ENCODE results near the gene CYP8B1.

DNA sequence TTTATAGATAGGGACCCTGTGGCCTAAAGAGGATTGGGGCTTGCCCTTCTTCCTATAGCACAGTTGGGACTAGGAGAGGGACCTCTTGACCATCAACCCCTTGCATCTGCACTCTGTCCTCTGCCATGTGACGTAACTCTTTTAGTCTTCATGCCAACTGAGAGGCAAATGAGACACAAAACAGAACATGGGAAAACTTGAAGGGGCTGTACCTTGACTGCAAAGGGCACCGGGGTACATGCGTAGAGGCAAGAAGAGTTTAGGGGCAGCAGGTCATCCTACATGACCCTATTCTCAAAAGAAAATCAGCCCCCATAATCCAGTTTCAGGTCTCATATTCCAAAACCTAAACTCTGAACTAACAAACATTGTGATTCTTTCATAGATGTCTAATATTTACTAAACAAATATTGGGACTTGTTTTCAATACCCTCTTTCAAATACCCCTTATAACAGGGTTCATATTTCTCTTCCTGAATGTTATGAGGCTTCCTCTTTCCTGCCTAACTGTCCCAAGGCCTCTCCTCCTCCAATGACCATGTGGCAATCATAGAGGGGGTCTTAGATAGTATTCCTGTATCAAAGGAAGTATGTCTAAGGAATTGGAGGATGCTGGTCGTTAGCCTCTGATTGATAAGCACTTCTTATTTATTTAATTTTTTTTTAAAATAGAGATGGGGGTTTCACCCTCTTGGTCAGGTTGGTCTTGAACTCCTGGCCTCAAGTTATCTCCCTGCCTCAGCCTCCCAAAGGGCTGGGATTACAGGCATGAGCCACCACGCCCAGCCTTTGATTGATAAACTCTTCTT lies 45.8 kb downstream of the CYP8B1 start:
- no peak for TF ChIP-seq CREB1 (CRISPR knock-in tag; IDR thresholded peaks at IDR 0.05; ENCODE audit: low read depth)
- TF ChIP-seq EZH2 (IDR thresholded peaks at IDR 0.05; ENCODE audit: low read depth, unreplicated experiment), result no peak
- TF ChIP-seq, protein P1, sequence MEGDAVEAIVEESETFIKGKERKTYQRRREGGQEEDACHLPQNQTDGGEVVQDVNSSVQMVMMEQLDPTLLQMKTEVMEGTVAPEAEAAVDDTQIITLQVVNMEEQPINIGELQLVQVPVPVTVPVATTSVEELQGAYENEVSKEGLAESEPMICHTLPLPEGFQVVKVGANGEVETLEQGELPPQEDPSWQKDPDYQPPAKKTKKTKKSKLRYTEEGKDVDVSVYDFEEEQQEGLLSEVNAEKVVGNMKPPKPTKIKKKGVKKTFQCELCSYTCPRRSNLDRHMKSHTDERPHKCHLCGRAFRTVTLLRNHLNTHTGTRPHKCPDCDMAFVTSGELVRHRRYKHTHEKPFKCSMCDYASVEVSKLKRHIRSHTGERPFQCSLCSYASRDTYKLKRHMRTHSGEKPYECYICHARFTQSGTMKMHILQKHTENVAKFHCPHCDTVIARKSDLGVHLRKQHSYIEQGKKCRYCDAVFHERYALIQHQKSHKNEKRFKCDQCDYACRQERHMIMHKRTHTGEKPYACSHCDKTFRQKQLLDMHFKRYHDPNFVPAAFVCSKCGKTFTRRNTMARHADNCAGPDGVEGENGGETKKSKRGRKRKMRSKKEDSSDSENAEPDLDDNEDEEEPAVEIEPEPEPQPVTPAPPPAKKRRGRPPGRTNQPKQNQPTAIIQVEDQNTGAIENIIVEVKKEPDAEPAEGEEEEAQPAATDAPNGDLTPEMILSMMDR (conservative IDR thresholded peaks at IDR 0.05; ENCODE audit: low read depth in 2 of 2), result no peak
- no peak for TF ChIP-seq POLR2AphosphoS5 (IDR thresholded peaks at IDR 0.05; ENCODE audit: low read depth)
- TF ChIP-seq JUNB (IDR thresholded peaks at IDR 0.05; ENCODE audit: unreplicated experiment), result no peak
- TF ChIP-seq EZH2phosphoT487 (IDR thresholded peaks at IDR 0.05; ENCODE audit: unreplicated experiment), result no peak
- TF ChIP-seq, protein P2, sequence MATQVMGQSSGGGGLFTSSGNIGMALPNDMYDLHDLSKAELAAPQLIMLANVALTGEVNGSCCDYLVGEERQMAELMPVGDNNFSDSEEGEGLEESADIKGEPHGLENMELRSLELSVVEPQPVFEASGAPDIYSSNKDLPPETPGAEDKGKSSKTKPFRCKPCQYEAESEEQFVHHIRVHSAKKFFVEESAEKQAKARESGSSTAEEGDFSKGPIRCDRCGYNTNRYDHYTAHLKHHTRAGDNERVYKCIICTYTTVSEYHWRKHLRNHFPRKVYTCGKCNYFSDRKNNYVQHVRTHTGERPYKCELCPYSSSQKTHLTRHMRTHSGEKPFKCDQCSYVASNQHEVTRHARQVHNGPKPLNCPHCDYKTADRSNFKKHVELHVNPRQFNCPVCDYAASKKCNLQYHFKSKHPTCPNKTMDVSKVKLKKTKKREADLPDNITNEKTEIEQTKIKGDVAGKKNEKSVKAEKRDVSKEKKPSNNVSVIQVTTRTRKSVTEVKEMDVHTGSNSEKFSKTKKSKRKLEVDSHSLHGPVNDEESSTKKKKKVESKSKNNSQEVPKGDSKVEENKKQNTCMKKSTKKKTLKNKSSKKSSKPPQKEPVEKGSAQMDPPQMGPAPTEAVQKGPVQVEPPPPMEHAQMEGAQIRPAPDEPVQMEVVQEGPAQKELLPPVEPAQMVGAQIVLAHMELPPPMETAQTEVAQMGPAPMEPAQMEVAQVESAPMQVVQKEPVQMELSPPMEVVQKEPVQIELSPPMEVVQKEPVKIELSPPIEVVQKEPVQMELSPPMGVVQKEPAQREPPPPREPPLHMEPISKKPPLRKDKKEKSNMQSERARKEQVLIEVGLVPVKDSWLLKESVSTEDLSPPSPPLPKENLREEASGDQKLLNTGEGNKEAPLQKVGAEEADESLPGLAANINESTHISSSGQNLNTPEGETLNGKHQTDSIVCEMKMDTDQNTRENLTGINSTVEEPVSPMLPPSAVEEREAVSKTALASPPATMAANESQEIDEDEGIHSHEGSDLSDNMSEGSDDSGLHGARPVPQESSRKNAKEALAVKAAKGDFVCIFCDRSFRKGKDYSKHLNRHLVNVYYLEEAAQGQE (IDR thresholded peaks at IDR 0.05; ENCODE audit: unreplicated experiment), result no peak
- TF ChIP-seq, protein P3, sequence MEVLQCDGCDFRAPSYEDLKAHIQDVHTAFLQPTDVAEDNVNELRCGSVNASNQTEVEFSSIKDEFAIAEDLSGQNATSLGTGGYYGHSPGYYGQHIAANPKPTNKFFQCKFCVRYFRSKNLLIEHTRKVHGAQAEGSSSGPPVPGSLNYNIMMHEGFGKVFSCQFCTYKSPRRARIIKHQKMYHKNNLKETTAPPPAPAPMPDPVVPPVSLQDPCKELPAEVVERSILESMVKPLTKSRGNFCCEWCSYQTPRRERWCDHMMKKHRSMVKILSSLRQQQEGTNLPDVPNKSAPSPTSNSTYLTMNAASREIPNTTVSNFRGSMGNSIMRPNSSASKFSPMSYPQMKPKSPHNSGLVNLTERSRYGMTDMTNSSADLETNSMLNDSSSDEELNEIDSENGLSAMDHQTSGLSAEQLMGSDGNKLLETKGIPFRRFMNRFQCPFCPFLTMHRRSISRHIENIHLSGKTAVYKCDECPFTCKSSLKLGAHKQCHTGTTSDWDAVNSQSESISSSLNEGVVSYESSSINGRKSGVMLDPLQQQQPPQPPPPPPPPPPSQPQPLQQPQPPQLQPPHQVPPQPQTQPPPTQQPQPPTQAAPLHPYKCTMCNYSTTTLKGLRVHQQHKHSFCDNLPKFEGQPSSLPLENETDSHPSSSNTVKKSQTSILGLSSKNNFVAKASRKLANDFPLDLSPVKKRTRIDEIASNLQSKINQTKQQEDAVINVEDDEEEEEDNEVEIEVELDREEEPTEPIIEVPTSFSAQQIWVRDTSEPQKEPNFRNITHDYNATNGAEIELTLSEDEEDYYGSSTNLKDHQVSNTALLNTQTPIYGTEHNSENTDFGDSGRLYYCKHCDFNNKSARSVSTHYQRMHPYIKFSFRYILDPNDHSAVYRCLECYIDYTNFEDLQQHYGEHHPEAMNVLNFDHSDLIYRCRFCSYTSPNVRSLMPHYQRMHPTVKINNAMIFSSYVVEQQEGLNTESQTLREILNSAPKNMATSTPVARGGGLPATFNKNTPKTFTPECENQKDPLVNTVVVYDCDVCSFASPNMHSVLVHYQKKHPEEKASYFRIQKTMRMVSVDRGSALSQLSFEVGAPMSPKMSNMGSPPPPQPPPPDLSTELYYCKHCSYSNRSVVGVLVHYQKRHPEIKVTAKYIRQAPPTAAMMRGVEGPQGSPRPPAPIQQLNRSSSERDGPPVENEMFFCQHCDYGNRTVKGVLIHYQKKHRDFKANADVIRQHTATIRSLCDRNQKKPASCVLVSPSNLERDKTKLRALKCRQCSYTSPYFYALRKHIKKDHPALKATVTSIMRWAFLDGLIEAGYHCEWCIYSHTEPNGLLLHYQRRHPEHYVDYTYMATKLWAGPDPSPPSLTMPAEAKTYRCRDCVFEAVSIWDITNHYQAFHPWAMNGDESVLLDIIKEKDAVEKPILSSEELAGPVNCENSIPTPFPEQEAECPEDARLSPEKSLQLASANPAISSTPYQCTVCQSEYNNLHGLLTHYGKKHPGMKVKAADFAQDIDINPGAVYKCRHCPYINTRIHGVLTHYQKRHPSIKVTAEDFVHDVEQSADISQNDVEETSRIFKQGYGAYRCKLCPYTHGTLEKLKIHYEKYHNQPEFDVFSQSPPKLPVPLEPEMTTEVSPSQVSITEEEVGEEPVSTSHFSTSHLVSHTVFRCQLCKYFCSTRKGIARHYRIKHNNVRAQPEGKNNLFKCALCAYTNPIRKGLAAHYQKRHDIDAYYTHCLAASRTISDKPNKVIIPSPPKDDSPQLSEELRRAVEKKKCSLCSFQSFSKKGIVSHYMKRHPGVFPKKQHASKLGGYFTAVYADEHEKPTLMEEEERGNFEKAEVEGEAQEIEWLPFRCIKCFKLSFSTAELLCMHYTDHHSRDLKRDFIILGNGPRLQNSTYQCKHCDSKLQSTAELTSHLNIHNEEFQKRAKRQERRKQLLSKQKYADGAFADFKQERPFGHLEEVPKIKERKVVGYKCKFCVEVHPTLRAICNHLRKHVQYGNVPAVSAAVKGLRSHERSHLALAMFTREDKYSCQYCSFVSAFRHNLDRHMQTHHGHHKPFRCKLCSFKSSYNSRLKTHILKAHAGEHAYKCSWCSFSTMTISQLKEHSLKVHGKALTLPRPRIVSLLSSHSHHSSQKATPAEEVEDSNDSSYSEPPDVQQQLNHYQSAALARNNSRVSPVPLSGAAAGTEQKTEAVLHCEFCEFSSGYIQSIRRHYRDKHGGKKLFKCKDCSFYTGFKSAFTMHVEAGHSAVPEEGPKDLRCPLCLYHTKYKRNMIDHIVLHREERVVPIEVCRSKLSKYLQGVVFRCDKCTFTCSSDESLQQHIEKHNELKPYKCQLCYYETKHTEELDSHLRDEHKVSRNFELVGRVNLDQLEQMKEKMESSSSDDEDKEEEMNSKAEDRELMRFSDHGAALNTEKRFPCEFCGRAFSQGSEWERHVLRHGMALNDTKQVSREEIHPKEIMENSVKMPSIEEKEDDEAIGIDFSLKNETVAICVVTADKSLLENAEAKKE (CRISPR knock-in tag; IDR thresholded peaks at IDR 0.05), result no peak
- no peak for TF ChIP-seq ZNF331 (CRISPR knock-in tag; IDR thresholded peaks at IDR 0.05; ENCODE audit: low read depth)
- no peak for TF ChIP-seq STAT1 (IDR thresholded peaks at IDR 0.05; ENCODE audit: unreplicated experiment)
- TF ChIP-seq NANOG (IDR thresholded peaks at IDR 0.05; ENCODE audit: borderline replicate concordance), result no peak
- TF ChIP-seq, protein P4, sequence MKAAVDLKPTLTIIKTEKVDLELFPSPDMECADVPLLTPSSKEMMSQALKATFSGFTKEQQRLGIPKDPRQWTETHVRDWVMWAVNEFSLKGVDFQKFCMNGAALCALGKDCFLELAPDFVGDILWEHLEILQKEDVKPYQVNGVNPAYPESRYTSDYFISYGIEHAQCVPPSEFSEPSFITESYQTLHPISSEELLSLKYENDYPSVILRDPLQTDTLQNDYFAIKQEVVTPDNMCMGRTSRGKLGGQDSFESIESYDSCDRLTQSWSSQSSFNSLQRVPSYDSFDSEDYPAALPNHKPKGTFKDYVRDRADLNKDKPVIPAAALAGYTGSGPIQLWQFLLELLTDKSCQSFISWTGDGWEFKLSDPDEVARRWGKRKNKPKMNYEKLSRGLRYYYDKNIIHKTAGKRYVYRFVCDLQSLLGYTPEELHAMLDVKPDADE (IDR thresholded peaks at IDR 0.05), result no peak

All from GM23338 (cell line).